ACC112 (cell line): ENCODE measurements around the gene TXNRD1.
A peak's percentile ranks its signal among the peaks of the same experiment; 100 is the strongest.
"Not testable (repeated sequence)": the region's sequence is repeated elsewhere in the genome, so short reads cannot be mapped to it uniquely, and the experiment has no call there.

Source experiments
- H2AFZ ChIP-seq: fragments of 200-600 bp; sonication (generic); one replicate; pipeline ENCODE4 v1.6.0; 2017; ENCODE audit warnings: antibody characterized with exemption, low read length; ENCODE audit not compliant: unreplicated experiment
- H3K27ac ChIP-seq: fragments of 200-600 bp; sonication (generic); 2 replicates; pipeline ENCODE4 v1.5.1; 2014; ENCODE audit warnings: low read depth, mild to moderate bottlenecking, antibody characterized with exemption, low read length, moderate library complexity
- H3K27me3 ChIP-seq: fragments of 200-600 bp; sonication (generic); 2 replicates; pipeline ENCODE4 v1.6.1; 2014; ENCODE audit warnings: mild to moderate bottlenecking, antibody characterized with exemption, low read length, moderate library complexity, mixed read lengths; ENCODE audit not compliant: insufficient read depth
- H3K36me3 ChIP-seq: fragments of 200-600 bp; sonication (generic); 2 replicates; pipeline ENCODE4 v1.6.1; 2016; ENCODE audit warnings: mild to moderate bottlenecking, antibody characterized with exemption, low read length, moderate library complexity, mixed read lengths; ENCODE audit not compliant: insufficient read depth
- H3K4me1 ChIP-seq: fragments of 200-600 bp; sonication (generic); one replicate; pipeline ENCODE4 v1.6.1; 2016; ENCODE audit warnings: low read length, mixed read lengths; ENCODE audit not compliant: insufficient read depth, unreplicated experiment, control insufficient read depth
- H3K4me3 ChIP-seq: fragments of 200-600 bp; sonication (generic); 2 replicates; pipeline ENCODE4 v1.5.1; 2014; ENCODE audit warnings: mild to moderate bottlenecking, low read depth, low read length
- H3K79me2 ChIP-seq: fragments of 200-600 bp; sonication (generic); one replicate; pipeline ENCODE4 v1.6.0; 2016; ENCODE audit warnings: low read length; ENCODE audit not compliant: control insufficient read depth, unreplicated experiment, insufficient read depth

TXNRD1 gene

DNA sequence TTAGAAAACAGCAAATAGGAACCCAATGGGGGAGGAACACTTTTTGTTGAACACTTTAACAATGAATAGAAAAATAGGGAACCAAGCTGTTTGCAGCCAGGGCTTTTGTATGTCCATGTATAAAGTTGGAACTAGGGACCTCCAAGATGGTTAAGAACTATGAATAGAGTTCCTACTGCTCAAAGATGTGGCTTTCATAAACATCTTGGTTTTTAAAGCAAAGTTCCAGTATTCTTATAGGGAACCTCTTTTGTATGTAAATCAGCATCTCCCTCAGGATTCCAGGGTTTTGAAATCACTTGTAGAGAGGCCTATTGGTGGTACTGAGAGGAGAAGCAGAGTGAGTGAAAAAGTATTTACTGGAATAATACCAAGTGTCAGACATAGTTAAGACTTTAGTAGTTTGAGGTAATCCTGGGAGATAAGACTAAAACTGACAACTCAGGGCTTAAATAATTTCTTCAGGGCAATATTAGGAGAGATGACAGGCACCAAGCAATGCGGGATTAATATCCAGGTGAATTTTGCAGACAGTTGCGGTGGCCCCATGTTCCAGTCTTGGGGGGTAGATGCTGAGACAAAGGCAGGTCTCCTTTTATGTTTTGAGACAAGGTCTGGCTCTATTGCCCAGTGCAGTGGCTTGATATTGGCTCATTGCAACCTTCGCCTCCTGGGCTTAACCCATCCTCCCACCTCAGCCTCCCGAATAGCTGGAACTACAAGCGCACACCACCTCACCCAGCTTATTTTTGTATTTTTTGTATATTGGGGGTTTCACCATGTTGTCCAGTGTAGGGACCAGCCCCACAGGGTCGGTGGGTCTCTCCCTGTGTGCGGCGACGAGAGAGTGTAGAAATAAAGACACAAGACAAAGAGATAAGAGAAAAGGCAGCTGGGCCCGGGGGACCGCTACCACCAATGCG lies 77.6 kb downstream of the TXNRD1 start:
- no peak overlapping the region for H2AFZ ChIP-seq
- peaks cover 49% of the 10 kb centered on the region for H3K4me1 ChIP-seq
- peaks cover 90% of the 10 kb centered on the region for H3K79me2 ChIP-seq
- peaks cover 49% of the 10 kb centered on the region for H3K36me3 ChIP-seq
- peak overlapping the region; percentile 21; the same call in 1 of the 2 replicates for H3K4me3 ChIP-seq
- H3K27ac ChIP-seq, result peak overlapping the region; percentile 5; the same call in 1 of the 2 replicates
- H3K27me3 ChIP-seq, result no peaks in the 10 kb centered on the region

DNA sequence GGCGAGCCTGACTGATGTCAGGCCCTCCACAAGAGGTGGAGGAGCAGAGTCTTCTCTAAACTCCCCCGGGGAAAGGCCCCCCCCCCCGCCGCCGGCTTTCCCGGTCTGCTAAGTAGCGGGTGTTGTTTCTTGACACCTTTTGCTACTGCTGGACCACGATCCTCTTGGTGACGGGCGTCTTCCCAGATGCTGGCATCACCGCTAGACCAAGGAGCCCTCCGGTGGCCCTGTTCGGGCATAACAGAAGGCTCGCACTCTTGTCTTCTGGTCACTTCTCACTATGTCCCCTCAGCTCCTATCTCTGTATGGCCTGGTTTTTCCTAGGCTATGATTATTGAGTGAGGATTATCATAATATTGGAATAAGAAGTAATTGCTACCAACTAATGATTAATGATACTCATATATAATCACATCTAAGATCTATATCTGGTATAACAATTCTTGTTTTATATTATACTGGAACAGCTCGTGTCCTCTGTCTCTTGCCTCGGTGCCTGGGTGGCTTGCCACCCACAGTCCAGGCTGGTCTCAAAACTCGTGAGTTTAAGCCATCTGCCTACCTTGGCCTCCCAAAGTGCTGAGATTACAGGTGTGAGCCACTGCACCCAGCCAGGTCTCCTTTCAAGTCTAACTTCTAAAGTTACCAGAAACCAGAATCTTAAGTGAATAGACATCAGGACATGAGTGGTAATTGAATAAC lies 78.7 kb downstream of the TXNRD1 start:
- H2AFZ ChIP-seq, H3K27me3 ChIP-seq: not testable (repeated sequence)
- H3K79me2 ChIP-seq, result peaks cover 89% of the 10 kb centered on the region
- peaks cover 45% of the 10 kb centered on the region for H3K36me3 ChIP-seq
- H3K4me1 ChIP-seq, result peaks cover 57% of the 10 kb centered on the region
- peak overlapping the region; percentile 33; the same call in 1 of the 2 replicates for H3K27ac ChIP-seq
- peak overlapping the region; percentile 27; the same call in 1 of the 2 replicates for H3K4me3 ChIP-seq

DNA sequence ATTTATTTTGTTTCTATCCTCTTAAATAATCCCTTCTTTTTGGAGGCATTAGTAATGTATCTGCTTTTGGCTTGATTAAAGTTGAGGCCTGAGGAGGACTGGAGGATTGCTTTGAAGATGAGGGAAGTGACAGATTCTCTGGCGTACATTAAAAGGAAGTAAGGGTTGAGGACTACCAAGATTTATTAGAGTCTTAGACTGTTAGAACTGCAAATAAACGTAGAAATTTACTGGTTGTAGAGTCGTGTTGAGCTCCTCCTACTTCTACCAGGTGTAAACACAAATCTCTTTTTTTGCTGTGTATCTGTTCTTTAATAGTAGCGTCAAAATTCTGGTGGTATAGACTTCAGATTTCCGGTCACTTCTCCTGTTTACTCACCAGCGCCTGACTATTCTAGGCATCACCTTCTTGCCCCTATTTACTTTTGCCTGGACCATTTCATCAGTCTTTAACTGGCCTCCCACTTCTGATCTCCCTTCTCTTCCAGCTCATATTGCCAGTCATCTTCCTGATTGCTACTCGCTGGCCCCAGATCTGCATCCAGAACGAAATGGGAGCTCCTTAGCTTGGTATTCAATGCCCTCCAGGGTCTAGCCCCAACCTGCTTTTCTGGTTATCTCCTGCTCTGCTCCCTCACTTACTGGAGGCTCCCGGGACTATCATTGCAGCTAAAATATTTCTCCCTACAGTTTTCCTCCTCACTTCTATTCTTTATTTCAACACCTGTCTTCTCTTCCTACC lies 79.5 kb downstream of the TXNRD1 start:
- Histone ChIP-seq H3K79me2 (peaks cover 89% of the 10 kb centered on the region), H3K36me3 (peaks cover 44% of the 10 kb centered on the region), H3K4me3 (peak overlapping the region; percentile 27), H2AFZ (no peak overlapping the region), H3K4me1 (peaks cover 61% of the 10 kb centered on the region), H3K27ac (peak overlapping the region; percentile 33; the same call in 1 of the 2 replicates), H3K27me3 (no peaks in the 10 kb centered on the region)

DNA sequence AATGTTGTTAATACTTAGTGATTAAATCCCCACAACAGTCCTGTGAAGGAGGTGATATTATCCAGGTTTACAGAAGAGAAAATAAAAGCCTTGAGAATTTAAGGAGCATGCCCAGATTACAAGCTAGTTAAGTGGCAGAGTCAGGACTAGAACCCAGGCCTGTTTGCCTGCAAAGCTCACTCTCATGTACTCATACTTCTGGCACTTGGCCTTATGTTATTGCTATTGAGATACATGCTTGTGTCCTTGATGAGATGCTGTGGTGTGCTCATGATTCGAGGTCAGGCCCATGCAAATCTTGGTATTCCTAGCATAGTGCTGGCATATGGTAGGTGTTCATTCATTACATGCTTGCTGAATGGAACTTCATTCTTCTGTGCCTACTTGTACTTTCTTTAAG lies 80.4 kb downstream of the TXNRD1 start:
- H3K4me1 ChIP-seq, result peaks cover 67% of the 10 kb centered on the region
- H3K79me2 ChIP-seq, result peaks cover 90% of the 10 kb centered on the region
- peak overlapping the region; percentile 4; the same call in 1 of the 2 replicates for H3K4me3 ChIP-seq
- H3K36me3 ChIP-seq, result peaks cover 44% of the 10 kb centered on the region
- no peaks in the 10 kb centered on the region for H3K27me3 ChIP-seq
- no peak overlapping the region for H2AFZ ChIP-seq
- H3K27ac ChIP-seq, result 0 out of 2 replicates have a peak overlapping the region, but pooled peaks have one; percentile 5

DNA sequence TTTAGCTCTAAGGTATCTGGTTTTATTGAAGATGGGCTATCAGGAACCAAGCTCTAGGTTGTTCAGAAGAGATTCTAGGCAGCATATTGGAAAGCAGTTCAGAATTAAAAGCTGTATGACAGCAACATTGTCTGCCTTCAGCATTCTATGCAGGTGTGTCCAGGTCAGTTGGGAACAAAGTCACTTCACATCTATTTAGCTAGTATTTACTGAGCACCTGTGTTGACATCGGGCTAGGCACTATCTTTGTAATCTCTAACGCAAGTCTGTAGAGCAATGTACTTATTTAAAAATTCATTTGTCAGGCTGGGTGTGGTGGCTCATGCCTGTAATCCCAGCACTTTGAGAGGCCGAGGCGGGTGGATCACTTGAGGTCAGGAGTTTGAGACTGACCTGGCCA lies 81.1 kb downstream of the TXNRD1 start:
- H3K27me3 ChIP-seq, result no peaks in the 10 kb centered on the region
- H3K36me3 ChIP-seq, result peaks cover 43% of the 10 kb centered on the region
- H3K4me1 ChIP-seq, result peaks cover 70% of the 10 kb centered on the region
- H3K4me3 ChIP-seq, result no peak overlapping the region
- H3K27ac ChIP-seq, result no peak overlapping the region
- H3K79me2 ChIP-seq, result peaks cover 92% of the 10 kb centered on the region
- no peak overlapping the region for H2AFZ ChIP-seq

DNA sequence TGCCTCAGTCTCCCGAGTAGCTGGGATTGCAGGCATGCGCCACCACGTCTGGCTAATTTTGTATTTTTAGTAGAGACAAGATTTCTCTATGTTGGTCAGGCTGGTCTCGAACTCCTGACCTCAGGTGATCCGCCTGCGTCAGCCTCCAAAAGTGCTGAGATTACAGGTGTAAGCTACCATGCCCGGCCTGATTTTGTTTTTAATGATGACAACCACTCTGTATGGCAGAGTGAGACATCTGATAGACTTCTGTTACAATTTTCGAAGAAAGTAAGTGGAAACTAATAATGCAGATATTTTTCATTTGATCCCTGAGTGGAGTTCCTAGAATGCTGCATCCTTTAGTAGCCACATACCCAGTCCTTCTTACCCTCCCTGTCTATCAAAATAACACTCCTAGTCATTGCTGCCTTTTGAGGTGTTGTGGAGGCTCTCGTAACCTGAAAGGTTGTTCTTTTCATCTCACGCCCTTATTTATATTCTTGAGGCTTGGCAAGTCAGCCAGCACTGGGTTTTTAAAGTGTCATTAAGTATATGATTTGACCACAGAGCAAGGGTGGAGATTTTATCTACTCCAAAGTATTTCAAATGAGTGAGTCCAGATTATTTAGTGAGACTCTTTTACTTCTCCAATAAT lies 82.0 kb downstream of the TXNRD1 start:
- Histone ChIP-seq H3K4me3 (no peak overlapping the region), H3K4me1 (peaks cover 67% of the 10 kb centered on the region), H3K36me3 (peaks cover 35% of the 10 kb centered on the region), H2AFZ (no peak overlapping the region), H3K79me2 (peaks cover 90% of the 10 kb centered on the region), H3K27me3 (no peaks in the 10 kb centered on the region), H3K27ac (peak overlapping the region; percentile 14; the same call in 1 of the 2 replicates)

DNA sequence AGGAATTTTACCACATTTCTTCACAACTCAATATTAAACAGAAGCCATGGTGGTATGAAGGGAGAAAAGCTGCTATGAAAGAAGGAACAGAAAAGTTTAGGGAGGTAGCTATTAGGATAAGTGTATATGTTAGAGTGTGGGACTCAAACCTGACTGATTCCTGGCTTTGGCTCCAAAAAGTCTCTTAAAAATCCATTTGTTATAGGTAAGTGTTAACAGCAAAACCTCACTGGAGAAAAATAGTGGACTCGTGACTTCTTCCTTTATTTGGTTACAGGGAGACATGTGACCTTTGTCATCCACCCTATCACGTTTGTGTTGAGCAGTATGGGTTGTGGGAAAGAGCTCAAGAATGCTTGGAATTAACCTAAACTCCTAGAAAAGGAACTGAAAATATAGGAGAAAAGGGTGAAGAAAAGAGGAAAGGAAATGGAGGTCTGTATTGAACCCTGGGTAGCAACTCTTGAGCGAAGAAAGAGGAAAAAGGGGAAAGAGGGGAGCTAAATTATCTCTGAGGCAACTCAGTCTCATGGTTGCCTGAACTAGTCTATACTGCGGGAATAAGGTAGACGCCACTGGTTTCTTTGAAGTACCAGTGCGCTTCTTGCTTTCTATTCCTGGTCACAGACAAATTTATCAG lies 84.4 kb downstream of the TXNRD1 start:
- H3K4me1 ChIP-seq, result peaks cover 67% of the 10 kb centered on the region
- H3K27ac ChIP-seq, result peak overlapping the region; percentile 41
- peaks cover 90% of the 10 kb centered on the region for H3K79me2 ChIP-seq
- H2AFZ ChIP-seq, result no peak overlapping the region
- H3K27me3 ChIP-seq, result no peaks in the 10 kb centered on the region
- no peak overlapping the region for H3K4me3 ChIP-seq
- H3K36me3 ChIP-seq, result peaks cover 32% of the 10 kb centered on the region

DNA sequence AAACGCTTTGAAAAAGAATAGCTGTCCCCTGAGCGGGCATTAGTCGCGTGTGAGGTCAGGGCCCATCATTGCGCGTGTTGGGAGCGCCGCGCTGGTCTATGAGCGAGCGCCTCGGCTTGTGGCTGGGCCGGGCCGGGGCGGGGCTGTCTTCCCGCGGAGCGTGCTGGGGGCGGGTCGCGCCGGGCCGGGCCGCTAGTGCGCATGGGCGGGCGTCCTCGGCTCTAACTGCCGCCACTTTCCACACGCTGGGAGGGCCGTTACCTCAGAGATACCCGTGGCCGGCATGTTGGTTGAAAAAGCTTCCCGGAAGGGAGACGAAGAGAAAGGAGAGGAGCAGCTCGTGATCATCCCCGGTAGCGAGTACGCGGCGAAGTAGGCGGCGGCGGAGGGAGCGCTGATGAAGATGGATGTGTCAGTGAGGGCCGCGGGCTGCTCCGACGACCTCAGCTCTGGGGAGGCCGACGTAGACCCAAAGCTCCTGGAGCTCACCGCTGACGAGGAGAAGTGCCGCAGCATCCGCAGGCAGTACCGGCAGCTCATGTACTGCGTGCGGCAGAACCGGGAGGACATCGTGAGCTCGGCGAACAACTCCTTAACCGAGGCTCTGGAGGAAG lies 88.1 kb downstream of the TXNRD1 start, which contains the start of gene EID3:
Gene EID3, plus strand, starts transcription at position 202 of the 614 bp plus-strand sequence. Its CDS starts 196 bp downstream, at position 398.
- Histone ChIP-seq H3K27me3 (no peaks in the 10 kb centered on the region), H3K36me3 (peaks cover 20% of the 10 kb centered on the region), H3K4me3 (peak within 1 kb of the TSS; percentile 80), H2AFZ (peak within 1 kb of the TSS; percentile 9), H3K27ac (peak within 1 kb of the TSS; percentile 72), H3K79me2 (peaks cover 94% of the 10 kb centered on the region), H3K4me1 (peaks cover 72% of the 10 kb centered on the region)

DNA sequence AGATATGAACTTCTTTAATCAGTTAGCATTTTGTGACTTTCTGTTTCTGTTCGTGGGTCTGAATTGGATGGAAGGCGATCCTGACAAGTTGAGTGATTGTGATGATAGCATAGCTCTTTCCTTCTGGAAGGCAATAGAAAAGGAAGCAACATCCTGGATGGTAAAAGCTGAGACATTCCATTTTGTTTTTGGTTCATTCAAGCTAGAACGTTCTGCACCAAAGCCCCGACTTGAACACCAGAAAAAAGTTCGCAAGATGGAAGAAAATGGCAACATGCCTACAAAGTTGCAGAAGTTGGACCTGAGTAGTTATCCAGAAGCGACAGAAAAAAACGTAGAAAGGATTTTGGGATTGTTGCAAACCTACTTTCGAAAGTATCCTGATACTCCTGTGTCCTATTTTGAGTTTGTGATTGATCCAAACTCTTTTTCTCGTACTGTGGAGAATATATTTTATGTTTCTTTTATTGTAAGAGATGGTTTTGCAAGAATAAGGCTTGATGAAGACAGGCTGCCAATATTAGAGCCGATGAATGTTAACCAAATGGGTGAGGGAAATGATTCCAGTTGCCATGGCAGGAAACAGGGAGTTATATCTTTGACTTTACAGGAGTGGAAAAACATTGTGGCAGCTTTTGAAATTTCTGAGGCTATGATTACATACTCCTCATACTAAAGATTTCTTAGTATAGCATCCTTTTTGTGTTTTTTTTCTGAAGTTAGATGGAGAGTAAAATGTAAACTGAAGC lies 88.9 kb downstream of the TXNRD1 start:
- Histone ChIP-seq H3K4me1 (peaks cover 65% of the 10 kb centered on the region), H3K79me2 (peaks cover 92% of the 10 kb centered on the region), H3K4me3 (peak overlapping the region; percentile 80), H3K36me3 (peaks cover 20% of the 10 kb centered on the region), H3K27ac (peak overlapping the region; percentile 72), H3K27me3 (no peaks in the 10 kb centered on the region), H2AFZ (no peak overlapping the region)
